GM12874 (cell line): ENCODE measurements around the gene ZNF804B.

Source experiments
- TF ChIP-seq, protein P1 (sequence below): IDR thresholded peaks from 2 replicates; pipeline ENCODE4 v1.5.1; 2011; ENCODE audit warnings: low read depth, mild to moderate bottlenecking, control low read depth, low read length, moderate library complexity; ENCODE audit not compliant: insufficient read depth

ZNF804B gene

GRCh38 chr7:89259085-89259484, 499.6 kb downstream of the ZNF804B start:
- TF ChIP-seq, protein P1, sequence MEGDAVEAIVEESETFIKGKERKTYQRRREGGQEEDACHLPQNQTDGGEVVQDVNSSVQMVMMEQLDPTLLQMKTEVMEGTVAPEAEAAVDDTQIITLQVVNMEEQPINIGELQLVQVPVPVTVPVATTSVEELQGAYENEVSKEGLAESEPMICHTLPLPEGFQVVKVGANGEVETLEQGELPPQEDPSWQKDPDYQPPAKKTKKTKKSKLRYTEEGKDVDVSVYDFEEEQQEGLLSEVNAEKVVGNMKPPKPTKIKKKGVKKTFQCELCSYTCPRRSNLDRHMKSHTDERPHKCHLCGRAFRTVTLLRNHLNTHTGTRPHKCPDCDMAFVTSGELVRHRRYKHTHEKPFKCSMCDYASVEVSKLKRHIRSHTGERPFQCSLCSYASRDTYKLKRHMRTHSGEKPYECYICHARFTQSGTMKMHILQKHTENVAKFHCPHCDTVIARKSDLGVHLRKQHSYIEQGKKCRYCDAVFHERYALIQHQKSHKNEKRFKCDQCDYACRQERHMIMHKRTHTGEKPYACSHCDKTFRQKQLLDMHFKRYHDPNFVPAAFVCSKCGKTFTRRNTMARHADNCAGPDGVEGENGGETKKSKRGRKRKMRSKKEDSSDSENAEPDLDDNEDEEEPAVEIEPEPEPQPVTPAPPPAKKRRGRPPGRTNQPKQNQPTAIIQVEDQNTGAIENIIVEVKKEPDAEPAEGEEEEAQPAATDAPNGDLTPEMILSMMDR: no peak

GRCh38 chr7:89264126-89264525, 504.6 kb downstream of the ZNF804B start:
- TF ChIP-seq, protein P1: no peak

- TF ChIP-seq, protein P1: no peak
These were observed 506.1 kb downstream of the ZNF804B start for GRCh38 chr7:89265631-89266030.

DNA sequence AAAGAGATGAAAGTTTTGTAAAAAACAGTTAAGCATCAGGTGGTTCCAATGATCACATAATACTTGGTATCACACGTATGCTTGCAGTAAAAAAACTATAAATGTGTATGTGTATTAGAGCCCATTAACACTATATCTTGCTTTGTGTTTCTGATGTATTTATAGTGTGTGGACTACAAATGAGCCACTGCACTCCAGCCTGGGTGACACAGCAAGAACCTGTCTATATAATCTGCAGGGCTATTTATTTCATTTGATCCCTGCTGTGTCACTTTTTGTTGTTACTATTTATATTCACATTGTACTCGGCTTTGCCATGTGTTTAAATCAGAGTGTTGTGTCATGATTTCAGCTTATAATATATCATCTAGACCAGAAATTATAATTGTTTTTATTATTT, 523.8 kb downstream of the ZNF804B start:
- TF ChIP-seq, protein P1: no peak

DNA sequence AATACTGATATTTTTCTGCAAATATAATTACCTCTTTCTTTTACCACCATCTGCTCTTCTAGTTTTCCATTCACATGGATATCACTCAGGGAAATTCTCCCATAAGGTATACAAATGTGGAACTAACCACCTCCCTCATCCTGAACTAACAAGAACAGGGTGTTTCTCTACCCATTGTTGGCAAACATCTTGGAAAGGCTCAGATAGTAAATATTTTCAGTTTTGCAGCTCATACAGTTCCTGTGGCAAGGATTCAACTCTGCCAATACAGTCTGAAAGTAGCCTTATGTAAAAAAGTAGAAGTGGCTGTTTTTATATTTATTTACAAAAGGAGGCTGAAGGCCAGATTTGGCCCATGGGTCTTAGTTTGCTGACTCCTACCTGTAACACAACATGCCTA, 549.0 kb downstream of the ZNF804B start:
- TF ChIP-seq, protein P1: no peak

GRCh38 chr7:89311886-89312285, 552.4 kb downstream of the ZNF804B start:
- TF ChIP-seq, protein P1: no peak

DNA sequence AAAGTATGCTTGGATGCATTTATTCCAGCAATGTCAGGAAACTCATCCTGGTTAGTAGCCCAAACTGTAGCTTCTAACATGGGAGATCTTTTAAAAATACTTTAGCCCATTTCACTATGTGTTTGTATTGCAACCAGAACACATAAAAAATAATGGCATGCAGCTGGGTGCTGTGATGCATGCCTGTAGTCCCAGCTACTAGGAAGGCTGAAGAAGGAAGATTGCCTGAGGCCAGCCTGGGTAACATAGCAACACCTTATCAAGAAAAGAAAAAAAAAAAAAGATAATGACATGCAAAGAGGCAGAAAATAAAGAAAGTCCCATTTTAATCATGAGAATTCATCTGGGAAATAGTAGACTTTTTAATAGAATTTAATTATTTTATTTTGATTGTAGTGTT, 553.1 kb downstream of the ZNF804B start:
- TF ChIP-seq, protein P1: no peak

- TF ChIP-seq, protein P1: no peak
These were observed 557.2 kb downstream of the ZNF804B start for GRCh38 chr7:89316584-89317251.
